GM23338 (cell line): ENCODE measurements around the gene SLC6A11. TPM values are rescaled to one million over a fixed set of nuclear protein-coding genes. Genes with fewer than 3 reads are reported as not detected.

ENCODE experiments used
- ATAC-seq: fragments of 200-7000 bp; cut with Tn5 transposase; 3 replicates; pipeline ENCODE4 v1.9.1; 2020
- DNase-seq: peaks from one replicate; pipeline ENCODE4 v3.0.0-alpha.2; 2015; ENCODE audit warnings: low spot score
- H2AFZ ChIP-seq: fragments of 200-600 bp; sonication (generic); 2 replicates; pipeline ENCODE4 v1.8.0; 2016; ENCODE audit warnings: antibody characterized with exemption, mild to moderate bottlenecking, moderate library complexity
- H3F3A ChIP-seq: fragments of 200-600 bp; sonication (generic); replicated peaks from 2 replicates; pipeline ENCODE4 v1.8.0; 2017; ENCODE audit warnings: antibody characterized with exemption, mixed run types, low read depth
- H3K27ac ChIP-seq: fragments of 200-600 bp; sonication (generic); 2 replicates; pipeline ENCODE4 v1.6.1; 2016; ENCODE audit warnings: low read depth
- H3K27me3 ChIP-seq: fragments of 200-600 bp; sonication (generic); 2 replicates; pipeline ENCODE4 v1.8.0; 2016; ENCODE audit warnings: mild to moderate bottlenecking, mixed run types, moderate library complexity; ENCODE audit not compliant: insufficient read depth
- H3K36me3 ChIP-seq: fragments of 200-600 bp; sonication (generic); 2 replicates; pipeline ENCODE4 v1.8.0; 2016; ENCODE audit warnings: mild to moderate bottlenecking; ENCODE audit not compliant: insufficient read depth
- H3K4me1 ChIP-seq: fragments of 200-600 bp; sonication (generic); 2 replicates; pipeline ENCODE4 v1.8.0; 2016; ENCODE audit warnings: mild to moderate bottlenecking, moderate library complexity; ENCODE audit not compliant: insufficient read depth
- H3K4me2 ChIP-seq: fragments of 200-600 bp; sonication (generic); 2 replicates; pipeline ENCODE4 v1.7.1; 2017; ENCODE audit warnings: mixed run types
- H3K4me3 ChIP-seq: fragments of 200-600 bp; sonication (generic); 2 replicates; pipeline ENCODE4 v1.6.1; 2016; ENCODE audit warnings: mixed run types
- H3K79me2 ChIP-seq: fragments of 200-600 bp; sonication (generic); replicated peaks from 2 replicates; pipeline ENCODE4 v1.8.0; 2017; ENCODE audit warnings: mild to moderate bottlenecking; ENCODE audit not compliant: insufficient read depth
- H3K9me2 ChIP-seq: fragments of 200-600 bp; sonication (generic); 2 replicates; pipeline ENCODE4 v1.8.0; 2017; ENCODE audit not compliant: insufficient read depth
- H4K20me1 ChIP-seq: fragments of 200-600 bp; sonication (generic); replicated peaks from 2 replicates; pipeline ENCODE4 v1.8.0; 2017; ENCODE audit warnings: mild to moderate bottlenecking; ENCODE audit not compliant: insufficient read depth
- H3K27ac Mint-ChIP-seq: 2 replicates; pipeline ENCODE4 v1.8.0; 2020; ENCODE audit warnings: inconsistent platforms, mild to moderate bottlenecking, moderate library complexity, mixed read lengths
- H3K27me3 Mint-ChIP-seq: 3 replicates; pipeline ENCODE4 v1.8.0; 2022; ENCODE audit warnings: low read depth, mild to moderate bottlenecking, moderate library complexity, mixed read lengths, inconsistent platforms; ENCODE audit not compliant: insufficient read depth, poor library complexity
- H3K36me3 Mint-ChIP-seq: 3 replicates; pipeline ENCODE4 v1.8.0; 2021; ENCODE audit warnings: low read depth, mild to moderate bottlenecking, inconsistent platforms, moderate library complexity, mixed read lengths
- H3K4me1 Mint-ChIP-seq: 3 replicates; pipeline ENCODE4 v1.8.0; 2020; ENCODE audit warnings: mild to moderate bottlenecking, inconsistent platforms, mixed read lengths
- H3K4me3 Mint-ChIP-seq: 3 replicates; pipeline ENCODE4 v1.8.0; 2021; ENCODE audit warnings: moderate library complexity, mild to moderate bottlenecking, inconsistent platforms, mixed read lengths
- H3K9me3 Mint-ChIP-seq: 3 replicates; pipeline ENCODE4 v1.8.0; 2020; ENCODE audit warnings: moderate library complexity, mild to moderate bottlenecking, inconsistent platforms, mixed read lengths
- CREB1 ChIP-seq: fragments of 250-450 bp; sonication (Bioruptor Pico); IDR thresholded peaks from 2 replicates; pipeline ENCODE4 v1.5.0; 2020; ENCODE audit warnings: low read depth, mild to moderate bottlenecking, moderate library complexity
- EZH2 ChIP-seq: fragments of 200-600 bp; sonication (generic); IDR thresholded peaks from one replicate; pipeline ENCODE4 v1.8.0; 2017; ENCODE audit warnings: antibody characterized with exemption, mild to moderate bottlenecking, low read depth; ENCODE audit not compliant: unreplicated experiment
- NANOG ChIP-seq: IDR thresholded peaks from 2 replicates; pipeline ENCODE4 v1.6.1; 2016; ENCODE audit warnings: antibody characterized with exemption, borderline replicate concordance
- ZNF114 ChIP-seq: fragments of 250-450 bp; sonication (Bioruptor Pico); IDR thresholded peaks from 2 replicates; pipeline ENCODE4 v1.5.0; 2020; ENCODE audit warnings: mild to moderate bottlenecking, moderate library complexity
- polyA plus RNA-seq: library from polyadenylated mRNA; unstranded; fragments of >200 nt; fragmentation: Nextera tagmentation; extraction: Ambion mirVana; gene quantifications from 2 replicates; pipeline ENCODE4 v1.2.1, GENCODE V29; 2016
- total RNA-seq: library from RNA; depleted of rRNA; stranded (reverse); fragments of >200 nt; shearing (Covaris generic); gene quantifications from 2 replicates; pipeline ENCODE4 v1.2.3, GENCODE V29; 2014
- TF ChIP-seq, protein P1 (sequence below): IDR thresholded peaks from one replicate; pipeline ENCODE4 v1.6.1; 2018; ENCODE audit warnings: antibody characterized with exemption; ENCODE audit not compliant: unreplicated experiment
- TF ChIP-seq, protein P2 (sequence below): IDR thresholded peaks from 2 replicates; pipeline ENCODE4 v1.6.1; 2016; ENCODE audit warnings: antibody characterized with exemption
- TF ChIP-seq, protein P3 (sequence below), 2 experiments: fragments of 200-600 bp in 1 of 2; sonication (generic) in 1 of 2; conservative IDR thresholded peaks; 2 replicates each; pipeline versions ENCODE4 v1.5.1 to v1.6.1; 2016 to 2017; ENCODE audit warnings: antibody characterized with exemption in 2 of 2, low read depth in 2 of 2, mild to moderate bottlenecking in 2 of 2, moderate library complexity in 1 of 2

The SLC6A11 gene
- total and polyA plus RNA-seq, 2 experiments from 2014 or later, result 0.47 to 1.1 TPM

DNA sequence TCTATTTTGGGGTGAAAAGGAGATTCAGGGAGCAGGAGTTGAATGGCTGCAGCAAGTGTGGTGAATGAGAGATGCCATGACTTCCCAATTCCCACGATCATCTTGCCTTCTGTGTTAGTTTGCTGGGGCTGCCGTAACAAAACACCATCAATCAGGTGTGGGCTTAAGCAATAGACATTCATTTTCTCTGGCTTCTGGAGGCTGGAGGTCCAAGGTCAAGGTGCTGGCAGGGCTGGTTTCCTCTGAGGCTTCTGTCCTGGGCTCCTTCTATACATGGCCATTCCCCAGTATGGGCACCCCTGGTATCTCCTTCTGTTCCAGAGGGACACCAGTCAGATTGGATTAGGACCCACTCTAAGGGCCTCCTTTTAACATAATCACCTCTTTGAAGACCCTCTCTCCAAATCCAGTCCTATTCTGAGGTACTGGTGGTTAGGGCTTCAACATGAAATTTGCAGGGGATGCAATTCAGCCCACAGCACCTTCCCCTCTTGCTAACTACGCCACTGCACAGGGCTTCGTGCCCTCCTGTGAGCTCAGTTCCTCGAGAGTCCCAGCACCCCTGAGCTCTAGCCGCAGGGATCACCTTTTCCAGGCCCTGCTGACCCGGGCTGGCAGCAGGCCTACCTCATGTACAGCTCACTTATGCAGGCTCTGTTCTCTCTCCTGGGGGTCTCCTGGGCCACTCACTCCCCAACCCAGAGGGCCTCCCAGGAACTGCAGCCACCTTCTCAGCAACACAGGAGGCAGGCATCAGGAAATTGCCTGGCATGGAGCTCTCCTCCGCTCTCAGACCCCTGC is 37.3 kb upstream of the SLC6A11 start:
- H3K4me2 ChIP-seq, result no peak overlapping the region
- 0 out of 2 replicates have a peak, but pooled peaks cover 3% of the 10 kb centered on the region for H3K9me2 ChIP-seq
- Mint-ChIP-seq H3K27ac (no peak overlapping the region), H3K4me3 (no peak overlapping the region), H3K27me3 (peaks cover 2% of the 10 kb centered on the region), H3K4me1 (no peaks in the 10 kb centered on the region), H3K9me3 (no peaks in the 10 kb centered on the region), H3K36me3 (no peaks in the 10 kb centered on the region)
- peak; percentile 67 for ATAC-seq
- no peaks in the 10 kb centered on the region for H3K27me3 ChIP-seq
- no peaks in the 10 kb centered on the region for H4K20me1 ChIP-seq
- no peaks in the 10 kb centered on the region for H3K4me1 ChIP-seq
- TF ChIP-seq CREB1 (CRISPR knock-in tag) (no peak), ZNF114 (CRISPR knock-in tag) (no peak)
- no peaks in the 10 kb centered on the region for H3K79me2 ChIP-seq
- H3F3A ChIP-seq, result no peaks in the 10 kb centered on the region
- H3K4me3 ChIP-seq, result no peak overlapping the region
- no peak for DNase-seq
- H3K36me3 ChIP-seq, result no peaks in the 10 kb centered on the region
- H2AFZ ChIP-seq, result no peak overlapping the region
- no peak overlapping the region for H3K27ac ChIP-seq

DNA sequence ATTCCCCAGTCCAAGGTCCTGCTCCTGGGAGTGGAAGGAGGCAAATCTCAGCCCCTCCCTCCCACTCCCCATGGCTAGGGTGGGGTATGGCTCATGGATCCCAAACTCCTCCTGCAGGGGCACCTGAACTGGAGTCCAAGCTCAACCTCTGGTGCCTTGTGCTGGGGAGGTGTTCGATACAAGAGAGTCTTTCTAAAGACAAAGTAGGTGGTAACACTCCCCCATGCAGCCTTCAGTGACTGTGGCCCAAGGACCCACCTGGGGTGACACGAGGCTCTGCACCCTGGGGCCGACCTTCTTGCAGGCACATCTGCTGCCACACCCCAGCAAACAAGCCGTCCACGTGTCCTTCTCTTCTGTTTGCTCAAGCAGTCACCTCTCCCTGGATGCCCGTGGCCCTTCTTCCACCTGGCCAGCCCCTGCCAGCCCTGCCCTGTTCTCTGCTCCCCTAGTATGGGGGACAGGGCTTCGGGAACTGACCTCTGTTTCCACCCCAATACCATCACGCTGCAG is 36.7 kb upstream of the SLC6A11 start:
- no peaks in the 10 kb centered on the region for H3K79me2 ChIP-seq
- H3K27me3 ChIP-seq, result no peaks in the 10 kb centered on the region
- no peaks in the 10 kb centered on the region for H3K9me3 Mint-ChIP-seq
- ATAC-seq (no peak), DNase-seq (no peak)
- no peak overlapping the region for H2AFZ ChIP-seq
- TF ChIP-seq NANOG (no peak), EZH2 (no peak)
- TF ChIP-seq, protein P1, sequence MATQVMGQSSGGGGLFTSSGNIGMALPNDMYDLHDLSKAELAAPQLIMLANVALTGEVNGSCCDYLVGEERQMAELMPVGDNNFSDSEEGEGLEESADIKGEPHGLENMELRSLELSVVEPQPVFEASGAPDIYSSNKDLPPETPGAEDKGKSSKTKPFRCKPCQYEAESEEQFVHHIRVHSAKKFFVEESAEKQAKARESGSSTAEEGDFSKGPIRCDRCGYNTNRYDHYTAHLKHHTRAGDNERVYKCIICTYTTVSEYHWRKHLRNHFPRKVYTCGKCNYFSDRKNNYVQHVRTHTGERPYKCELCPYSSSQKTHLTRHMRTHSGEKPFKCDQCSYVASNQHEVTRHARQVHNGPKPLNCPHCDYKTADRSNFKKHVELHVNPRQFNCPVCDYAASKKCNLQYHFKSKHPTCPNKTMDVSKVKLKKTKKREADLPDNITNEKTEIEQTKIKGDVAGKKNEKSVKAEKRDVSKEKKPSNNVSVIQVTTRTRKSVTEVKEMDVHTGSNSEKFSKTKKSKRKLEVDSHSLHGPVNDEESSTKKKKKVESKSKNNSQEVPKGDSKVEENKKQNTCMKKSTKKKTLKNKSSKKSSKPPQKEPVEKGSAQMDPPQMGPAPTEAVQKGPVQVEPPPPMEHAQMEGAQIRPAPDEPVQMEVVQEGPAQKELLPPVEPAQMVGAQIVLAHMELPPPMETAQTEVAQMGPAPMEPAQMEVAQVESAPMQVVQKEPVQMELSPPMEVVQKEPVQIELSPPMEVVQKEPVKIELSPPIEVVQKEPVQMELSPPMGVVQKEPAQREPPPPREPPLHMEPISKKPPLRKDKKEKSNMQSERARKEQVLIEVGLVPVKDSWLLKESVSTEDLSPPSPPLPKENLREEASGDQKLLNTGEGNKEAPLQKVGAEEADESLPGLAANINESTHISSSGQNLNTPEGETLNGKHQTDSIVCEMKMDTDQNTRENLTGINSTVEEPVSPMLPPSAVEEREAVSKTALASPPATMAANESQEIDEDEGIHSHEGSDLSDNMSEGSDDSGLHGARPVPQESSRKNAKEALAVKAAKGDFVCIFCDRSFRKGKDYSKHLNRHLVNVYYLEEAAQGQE, result no peak
- TF ChIP-seq, protein P2, sequence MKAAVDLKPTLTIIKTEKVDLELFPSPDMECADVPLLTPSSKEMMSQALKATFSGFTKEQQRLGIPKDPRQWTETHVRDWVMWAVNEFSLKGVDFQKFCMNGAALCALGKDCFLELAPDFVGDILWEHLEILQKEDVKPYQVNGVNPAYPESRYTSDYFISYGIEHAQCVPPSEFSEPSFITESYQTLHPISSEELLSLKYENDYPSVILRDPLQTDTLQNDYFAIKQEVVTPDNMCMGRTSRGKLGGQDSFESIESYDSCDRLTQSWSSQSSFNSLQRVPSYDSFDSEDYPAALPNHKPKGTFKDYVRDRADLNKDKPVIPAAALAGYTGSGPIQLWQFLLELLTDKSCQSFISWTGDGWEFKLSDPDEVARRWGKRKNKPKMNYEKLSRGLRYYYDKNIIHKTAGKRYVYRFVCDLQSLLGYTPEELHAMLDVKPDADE, result no peak
- TF ChIP-seq, protein P3, sequence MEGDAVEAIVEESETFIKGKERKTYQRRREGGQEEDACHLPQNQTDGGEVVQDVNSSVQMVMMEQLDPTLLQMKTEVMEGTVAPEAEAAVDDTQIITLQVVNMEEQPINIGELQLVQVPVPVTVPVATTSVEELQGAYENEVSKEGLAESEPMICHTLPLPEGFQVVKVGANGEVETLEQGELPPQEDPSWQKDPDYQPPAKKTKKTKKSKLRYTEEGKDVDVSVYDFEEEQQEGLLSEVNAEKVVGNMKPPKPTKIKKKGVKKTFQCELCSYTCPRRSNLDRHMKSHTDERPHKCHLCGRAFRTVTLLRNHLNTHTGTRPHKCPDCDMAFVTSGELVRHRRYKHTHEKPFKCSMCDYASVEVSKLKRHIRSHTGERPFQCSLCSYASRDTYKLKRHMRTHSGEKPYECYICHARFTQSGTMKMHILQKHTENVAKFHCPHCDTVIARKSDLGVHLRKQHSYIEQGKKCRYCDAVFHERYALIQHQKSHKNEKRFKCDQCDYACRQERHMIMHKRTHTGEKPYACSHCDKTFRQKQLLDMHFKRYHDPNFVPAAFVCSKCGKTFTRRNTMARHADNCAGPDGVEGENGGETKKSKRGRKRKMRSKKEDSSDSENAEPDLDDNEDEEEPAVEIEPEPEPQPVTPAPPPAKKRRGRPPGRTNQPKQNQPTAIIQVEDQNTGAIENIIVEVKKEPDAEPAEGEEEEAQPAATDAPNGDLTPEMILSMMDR (conservative IDR thresholded peaks at IDR 0.05; ENCODE audit: low read depth in 2 of 2), result no peak
- H3K4me1 Mint-ChIP-seq, result no peaks in the 10 kb centered on the region; the same call in 2 of the 3 replicates
- H3K27me3 Mint-ChIP-seq, result peaks cover 2% of the 10 kb centered on the region
- 0 out of 2 replicates have a peak, but pooled peaks cover 3% of the 10 kb centered on the region for H3K9me2 ChIP-seq
- H3K27ac Mint-ChIP-seq, result no peak overlapping the region
- H3K4me3 ChIP-seq, result no peak overlapping the region
- no peaks in the 10 kb centered on the region for H3K36me3 Mint-ChIP-seq
- no peaks in the 10 kb centered on the region for H3K4me1 ChIP-seq
- H3K36me3 ChIP-seq, result no peaks in the 10 kb centered on the region
- no peaks in the 10 kb centered on the region for H3F3A ChIP-seq
- H3K4me2 ChIP-seq, result no peak overlapping the region
- no peak overlapping the region for H3K4me3 Mint-ChIP-seq
- H3K27ac ChIP-seq, result no peak overlapping the region
- H4K20me1 ChIP-seq, result no peaks in the 10 kb centered on the region
